GM10266 (cell line): Measurements from ENCODE around the gene LMAN2.

Experiments used
- DNase-seq: peaks from one replicate; pipeline ENCODE4 v3.0.0; 2012; ENCODE audit errors: extremely low spot score
- CTCF ChIP-seq: IDR thresholded peaks from 2 replicates; pipeline ENCODE4 v1.5.1; 2012; ENCODE audit warnings: mild to moderate bottlenecking, low read depth; ENCODE audit not compliant: control insufficient read depth, insufficient read depth; ENCODE audit errors: missing control alignments

Gene LMAN2

DNA sequence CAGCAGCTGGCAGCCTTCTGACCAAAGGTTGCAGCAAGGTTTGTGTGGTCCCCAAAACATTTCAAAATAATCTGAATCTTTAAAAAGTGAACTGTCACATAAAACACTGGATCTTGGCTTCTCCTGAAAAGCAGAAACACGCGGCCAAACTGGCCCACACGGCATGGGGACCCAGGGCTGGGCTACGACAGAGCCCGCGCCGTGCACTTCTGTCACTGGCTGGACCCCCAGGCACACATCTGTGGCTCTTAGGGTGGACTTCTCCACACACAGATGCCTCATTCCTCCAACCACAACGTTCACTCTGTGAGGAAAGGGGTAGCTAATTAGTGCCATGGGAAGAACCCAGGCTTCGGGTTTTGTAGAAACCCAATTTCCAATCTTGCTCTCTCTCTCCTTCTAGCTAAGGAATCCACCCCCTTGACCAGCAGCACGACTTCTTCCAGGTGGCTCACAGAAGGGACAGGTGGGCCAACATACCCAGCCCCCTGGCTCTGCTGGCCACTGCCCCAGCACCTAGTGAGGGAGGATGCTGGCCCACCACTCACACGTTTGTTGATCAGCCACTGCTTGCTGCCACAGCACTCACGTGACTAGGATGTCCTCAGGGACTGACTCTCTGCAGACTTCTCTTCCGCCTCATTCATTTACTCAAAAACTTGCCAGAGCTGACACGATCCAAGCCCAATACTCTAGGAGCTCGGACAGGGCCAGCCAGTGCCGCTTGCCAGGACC is 17.9 kb downstream of the LMAN2 start:
- no peak for TF ChIP-seq CTCF
- DNase-seq: no peak

DNA sequence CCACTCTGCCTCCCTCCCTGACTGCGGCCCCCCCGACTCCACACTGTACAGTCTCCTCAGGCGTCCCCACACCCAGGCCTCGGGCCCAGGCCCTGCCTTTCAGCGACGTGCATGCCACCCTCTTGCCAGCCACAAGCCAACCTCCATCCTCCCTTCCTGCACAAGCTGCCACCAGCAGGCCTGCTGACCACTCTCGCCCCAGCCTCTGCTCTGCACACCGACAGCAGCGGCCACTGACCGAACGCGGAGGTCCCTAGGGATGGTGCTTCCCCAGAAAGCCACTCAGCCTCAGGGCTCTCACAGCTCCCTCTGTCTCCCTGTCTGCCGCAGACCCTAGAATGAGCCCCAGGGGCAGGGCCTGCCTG is 18.6 kb downstream of the LMAN2 start:
- no peak for DNase-seq
- TF ChIP-seq CTCF: no peak

GRCh38 chr5:177332031-177332895 is 19.2 kb downstream of the LMAN2 start:
- TF ChIP-seq CTCF: no peak

DNA sequence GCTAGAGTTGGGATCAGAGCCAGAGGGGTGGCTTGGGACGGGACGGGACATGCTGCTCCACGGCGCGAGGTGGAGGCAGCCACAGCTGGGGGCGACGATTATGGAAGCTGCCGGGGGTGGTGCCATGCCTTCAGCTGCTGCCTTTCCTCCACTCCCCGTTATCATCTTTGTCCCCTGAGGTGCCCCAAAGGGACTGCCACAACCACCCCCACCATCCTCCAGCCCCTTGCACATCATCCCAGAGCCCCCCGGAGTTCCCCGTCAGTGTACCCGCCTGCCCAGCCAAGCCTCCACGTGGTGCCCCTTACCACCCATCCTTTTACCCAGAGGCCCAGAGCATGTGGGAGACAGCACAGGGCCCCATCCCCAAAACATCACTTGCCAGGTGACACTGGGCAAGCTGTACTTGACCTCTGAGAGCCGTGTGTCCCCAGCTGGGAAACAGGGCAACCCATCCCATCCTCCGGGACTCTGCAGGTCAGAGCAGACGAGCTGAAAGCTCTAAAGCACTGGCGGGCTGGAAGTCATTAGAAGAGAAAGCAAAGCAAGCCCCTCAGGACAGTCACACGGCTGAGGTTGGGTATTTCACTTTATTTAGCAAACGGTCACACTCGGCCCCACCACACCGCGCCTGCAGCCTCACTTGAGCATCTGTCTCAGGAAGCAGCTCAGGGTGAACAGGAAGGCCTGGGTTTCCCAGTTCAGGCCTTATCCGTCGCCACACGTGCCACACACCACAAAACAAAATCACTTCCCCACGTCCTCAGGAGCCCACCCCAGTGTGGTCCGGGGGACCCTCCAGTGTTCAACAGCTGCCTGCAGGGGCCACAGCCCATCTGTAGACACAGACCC is 20.3 kb downstream of the LMAN2 start:
- no peak for DNase-seq
- no peak for TF ChIP-seq CTCF

More at GRCh38 chr5:177332031-177332895, 19.2 kb downstream of the LMAN2 start:
- DNase-seq: no peak

GRCh38 chr5:177329883-177330282 is 21.6 kb downstream of the LMAN2 start:
- no peak for DNase-seq
- TF ChIP-seq CTCF: no peak

- no peak for TF ChIP-seq CTCF
Observed at GRCh38 chr5:177328545-177329231, 22.8 kb downstream of the LMAN2 start.

More at GRCh38 chr5:177328545-177329231, 22.8 kb downstream of the LMAN2 start:
- no peak for DNase-seq
